Measurements from ENCODE around the gene TMA7.

- TF ChIP-seq CTCF (IDR thresholded peaks at IDR 0.05; ENCODE audit: insufficient read depth, low read length) (no peak), REST (IDR thresholded peaks at IDR 0.05; ENCODE audit: insufficient replicate concordance, low read depth) (no peak), POLR2AphosphoS5 (IDR thresholded peaks at IDR 0.05; ENCODE audit: low read depth) (no peak), SPI1 (IDR thresholded peaks at IDR 0.05; ENCODE audit: borderline replicate concordance, low read depth) (no peak), GABPA (IDR thresholded peaks at IDR 0.05; ENCODE audit: low read depth) (no peak)
Observed at GRCh38 chr3:48422272-48422671, 17.8 kb upstream of the TMA7 start.

Measured in HL-60 (cell line).